HG03432 (cell line): ENCODE results near the gene PRUNE2.
A peak's percentile ranks its signal among the peaks of the same experiment; 100 is the strongest.

Source experiments
- ATAC-seq: cut with Tn5 transposase; IDR thresholded peaks from one replicate; pipeline ENCODE4 v1.9.1; 2021; ENCODE audit warnings: mild to moderate bottlenecking, moderate library complexity; ENCODE audit not compliant: unreplicated experiment

PRUNE2 gene

DNA sequence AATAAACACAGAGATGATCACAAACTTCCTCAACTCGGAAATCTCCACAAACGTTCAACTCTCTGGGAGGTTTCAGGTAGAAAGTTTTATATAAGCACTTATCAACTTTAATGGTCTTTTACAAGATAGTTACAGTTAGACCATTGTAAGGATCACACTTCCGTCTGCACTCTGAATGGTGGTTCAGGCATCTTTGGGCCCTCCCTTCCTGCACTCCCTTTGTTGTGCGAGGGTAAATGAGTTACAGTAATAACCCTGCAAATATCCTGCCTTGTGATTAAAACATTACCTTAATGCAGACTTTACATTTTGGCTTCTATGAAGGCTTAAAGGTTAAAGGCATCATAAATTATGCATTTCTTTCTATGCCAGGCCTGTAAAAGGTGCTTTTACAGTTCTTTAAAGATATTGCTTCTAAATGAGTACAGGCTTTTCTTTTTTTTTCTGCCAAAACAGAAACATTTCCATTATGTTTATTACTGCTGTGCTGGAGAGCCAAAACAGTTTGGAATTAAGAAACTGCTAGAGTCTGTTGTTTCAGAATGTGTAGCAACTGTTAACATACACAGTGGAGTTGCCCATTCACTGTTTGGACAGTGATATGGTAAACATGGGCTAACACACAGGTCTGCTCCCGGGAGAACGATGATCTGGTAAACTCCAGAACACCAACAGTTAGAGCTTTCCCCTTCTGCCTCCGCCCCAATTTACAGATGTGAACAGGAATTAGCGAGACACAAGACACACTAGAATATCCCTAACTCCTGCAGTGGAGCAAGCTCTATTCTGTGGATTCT, 1.1 kb downstream of the PRUNE2 start:
- ATAC-seq = no peak

DNA sequence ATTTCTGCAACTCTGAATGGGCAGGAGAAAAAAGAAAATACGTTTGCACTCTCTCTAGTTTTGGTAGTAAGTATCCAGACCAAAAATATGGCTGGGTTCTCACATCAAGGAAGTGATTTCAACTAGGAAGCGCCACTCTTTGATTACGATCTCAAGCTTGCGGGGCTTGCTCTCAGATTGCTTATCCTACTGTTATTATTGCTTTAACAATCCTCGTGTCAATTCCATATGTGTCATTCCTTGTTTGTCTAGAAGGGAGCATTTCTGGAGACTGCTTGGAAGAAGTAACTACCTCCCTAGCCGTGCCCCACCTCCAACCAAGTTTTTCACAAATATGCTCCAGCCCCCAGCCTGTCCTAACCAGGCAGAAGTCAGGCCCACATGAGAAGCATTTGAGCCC, 3.5 kb downstream of the PRUNE2 start:
- ATAC-seq = no peak

DNA sequence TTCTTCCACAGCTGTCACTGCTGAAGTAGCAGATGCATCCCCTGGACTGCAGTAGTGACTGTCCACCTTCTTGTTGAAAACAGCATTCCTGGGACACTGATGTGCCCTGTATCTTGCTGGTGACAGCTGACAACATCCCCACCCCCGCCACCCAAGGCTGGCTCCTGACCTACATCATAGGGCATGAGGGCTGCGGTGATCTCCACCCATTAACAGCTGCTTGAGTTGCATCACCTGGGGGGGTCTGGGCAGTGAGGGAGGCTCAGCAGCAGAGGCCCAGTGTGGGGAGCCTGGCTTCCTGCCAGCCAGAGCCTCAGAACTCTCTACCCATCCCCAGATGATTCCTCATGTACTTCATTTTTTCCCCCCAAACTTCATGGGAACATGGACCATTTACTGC, 4.1 kb downstream of the PRUNE2 start:
- no peak for ATAC-seq

DNA sequence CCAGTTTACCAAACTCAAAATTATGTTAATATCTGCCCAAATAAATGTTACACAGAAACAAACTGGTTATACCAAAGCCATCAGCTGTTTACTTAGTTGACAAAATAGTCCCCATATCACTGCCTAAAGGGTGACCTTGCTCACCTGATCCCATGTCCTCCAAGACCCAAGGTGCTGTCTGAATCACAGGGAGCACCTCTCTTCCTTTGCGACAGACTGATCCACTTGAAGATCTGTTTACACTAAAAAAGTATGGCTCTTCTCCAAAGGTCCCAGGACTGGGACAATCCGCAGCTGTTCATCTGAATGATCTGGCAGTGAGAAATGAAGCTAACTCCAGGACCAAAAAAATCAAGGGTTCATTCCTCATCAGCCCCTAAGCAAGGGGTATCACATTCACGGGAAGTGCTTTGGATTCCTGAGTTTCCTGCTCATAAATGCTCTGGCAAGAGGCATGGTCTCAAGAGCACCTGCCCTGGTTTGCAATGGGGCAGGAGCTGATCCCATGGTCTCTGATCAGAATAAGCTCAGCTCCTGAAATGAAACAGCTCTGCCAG, 5.0 kb downstream of the PRUNE2 start:
- no peak for ATAC-seq

DNA sequence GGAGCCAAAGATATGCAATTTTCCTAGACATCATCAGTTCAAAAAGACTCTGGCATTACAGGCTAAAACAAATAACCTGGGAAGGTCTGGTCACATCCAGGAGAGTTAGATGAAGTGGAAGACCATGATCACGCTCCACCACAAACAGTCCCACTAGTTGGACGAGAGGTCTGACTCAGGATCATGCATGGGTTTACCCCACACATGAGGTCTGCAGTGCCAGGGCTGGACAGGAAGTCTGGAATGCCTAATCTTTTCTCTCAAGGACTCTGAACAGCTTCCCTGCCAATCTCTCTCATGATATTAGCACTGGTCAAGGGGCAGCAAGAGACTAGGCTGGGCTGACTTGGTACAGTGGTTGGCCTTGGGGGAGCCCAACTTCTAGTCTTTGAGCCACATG, 7.1 kb downstream of the PRUNE2 start:
- ATAC-seq = no peak

DNA sequence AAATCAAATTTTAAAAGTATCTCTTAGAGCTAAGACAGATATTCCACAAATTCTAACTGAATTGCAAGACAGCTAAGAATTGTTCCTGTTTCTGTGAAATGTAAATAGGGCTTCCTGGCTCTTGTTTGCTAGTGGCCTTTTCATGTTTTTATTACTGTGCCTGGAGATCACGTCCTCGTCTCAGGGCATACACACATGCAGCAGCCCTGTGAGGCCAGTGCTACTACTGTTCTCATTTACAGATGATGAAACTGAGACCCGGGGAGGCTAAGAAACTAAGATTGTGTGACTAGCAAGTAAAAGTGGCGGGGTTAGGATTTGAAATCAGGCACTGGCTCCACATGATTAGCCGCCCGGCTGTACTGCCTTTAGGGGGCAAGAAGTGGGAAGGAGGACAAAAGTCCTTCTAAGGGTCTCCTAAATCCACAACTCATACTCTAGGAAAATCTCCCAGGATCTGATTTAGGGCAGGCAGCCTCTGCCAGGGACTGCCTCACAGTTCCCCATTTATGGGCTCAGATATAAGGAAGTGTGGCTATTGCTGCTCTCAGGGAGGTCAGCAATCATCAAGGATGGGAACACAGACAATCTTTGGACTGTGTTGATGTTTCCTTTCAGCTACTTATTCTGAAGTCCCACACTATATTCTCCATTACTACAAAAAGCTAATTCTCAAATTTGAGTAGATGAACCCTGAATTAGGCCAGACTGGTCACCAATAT, 7.9 kb downstream of the PRUNE2 start:
- ATAC-seq = no peak

DNA sequence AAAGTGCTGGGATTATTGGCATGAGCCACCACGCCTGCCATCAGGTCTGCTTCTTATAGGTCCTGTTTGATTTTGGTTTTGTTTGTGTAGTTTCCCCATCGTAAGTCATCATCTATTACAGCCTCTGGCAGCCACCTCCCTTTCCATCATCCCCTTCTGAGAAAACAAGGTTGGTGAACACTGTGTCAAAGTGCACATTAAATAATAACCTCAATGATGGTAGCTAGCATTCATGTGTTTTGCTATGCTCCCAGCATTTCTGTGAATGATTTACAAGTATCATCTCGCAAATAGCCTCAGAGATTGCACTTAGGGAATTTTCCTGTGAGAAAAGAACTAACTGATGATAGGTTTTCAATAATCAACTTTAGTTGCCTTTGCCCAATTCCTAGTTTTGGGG, 9.9 kb downstream of the PRUNE2 start:
- no peak for ATAC-seq

DNA sequence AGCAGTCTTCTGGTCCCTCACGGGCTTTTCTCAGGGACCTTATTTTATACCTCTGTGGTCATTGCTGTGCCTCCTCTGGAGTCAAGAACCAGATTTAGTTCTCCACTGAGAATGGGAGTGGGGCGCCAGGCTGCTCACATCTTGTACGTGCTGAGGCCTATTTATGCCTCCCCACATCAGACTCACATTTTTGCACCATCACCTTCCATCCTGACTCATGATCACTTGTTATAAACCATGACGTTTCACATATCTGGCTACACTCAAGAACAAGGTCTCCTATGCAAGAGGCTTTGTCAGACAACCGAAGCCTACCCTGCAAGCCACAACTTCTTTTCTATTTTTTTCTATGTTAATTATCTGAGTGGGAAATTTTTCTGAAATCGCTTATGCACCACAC, 10.7 kb downstream of the PRUNE2 start:
- no peak for ATAC-seq

DNA sequence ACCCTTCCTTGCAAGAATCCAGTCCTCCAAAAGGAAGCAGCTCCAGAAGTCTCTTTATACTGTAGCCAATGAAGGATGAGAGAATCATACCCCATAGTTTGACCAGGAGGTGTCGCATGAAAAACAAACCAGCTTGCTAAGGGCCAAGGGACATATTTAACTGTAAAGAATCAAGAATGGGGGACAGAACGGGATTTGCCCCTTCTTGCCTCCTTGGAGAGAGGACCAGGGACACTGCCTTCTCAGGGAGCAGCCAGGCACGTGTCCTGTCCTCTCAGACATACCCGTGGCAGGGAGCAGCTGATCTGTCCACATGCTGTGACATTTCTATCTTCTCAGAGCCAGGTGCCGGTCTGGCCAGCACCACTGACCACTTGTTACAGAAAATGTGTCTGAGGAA, 11.7 kb downstream of the PRUNE2 start:
- no peak for ATAC-seq

DNA sequence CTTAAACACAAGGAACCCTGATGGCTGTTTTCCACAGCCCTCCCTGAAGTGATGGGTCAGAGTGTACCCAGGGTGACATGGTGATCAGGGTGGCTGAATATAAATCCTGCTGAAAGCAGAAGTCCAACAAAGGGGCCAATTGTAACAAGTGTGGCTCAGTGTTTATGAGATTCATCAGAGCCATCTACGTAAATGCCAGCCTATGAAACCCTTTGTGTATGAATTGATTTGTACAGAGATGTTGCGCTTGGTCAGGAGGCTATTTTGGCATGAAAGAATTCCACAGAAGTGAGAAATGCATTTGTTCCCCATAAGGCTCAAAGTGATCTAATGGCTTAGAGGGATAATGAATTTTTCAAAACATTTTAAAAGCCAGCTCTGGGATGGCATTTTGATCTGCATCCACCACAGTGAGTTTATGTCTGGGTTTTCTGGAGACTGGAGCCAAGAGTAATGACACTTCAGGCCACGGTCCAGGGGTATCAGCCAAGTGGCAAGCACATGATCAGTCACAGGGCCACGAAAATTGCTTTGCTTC, 12.4 kb downstream of the PRUNE2 start:
- no peak for ATAC-seq

DNA sequence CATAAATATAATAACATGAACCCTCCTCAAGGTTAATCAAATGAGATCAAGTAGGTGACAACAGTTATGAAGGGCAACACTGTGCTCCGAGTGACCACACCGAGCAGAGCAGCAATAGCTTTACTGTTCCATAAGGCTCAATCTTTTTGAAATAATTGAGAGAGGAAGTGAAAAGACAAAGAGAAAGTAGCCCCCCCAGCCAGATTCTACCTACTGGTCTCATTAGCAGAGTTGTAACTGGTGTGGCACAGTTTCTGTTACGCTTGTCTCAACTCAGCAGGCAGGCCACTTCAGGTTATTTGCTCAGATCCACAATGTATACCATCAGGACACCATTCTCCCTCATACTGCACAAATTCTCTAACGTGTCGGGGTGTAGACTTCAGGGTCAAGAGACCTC, 14.0 kb downstream of the PRUNE2 start:
- peak; percentile 52 for ATAC-seq

DNA sequence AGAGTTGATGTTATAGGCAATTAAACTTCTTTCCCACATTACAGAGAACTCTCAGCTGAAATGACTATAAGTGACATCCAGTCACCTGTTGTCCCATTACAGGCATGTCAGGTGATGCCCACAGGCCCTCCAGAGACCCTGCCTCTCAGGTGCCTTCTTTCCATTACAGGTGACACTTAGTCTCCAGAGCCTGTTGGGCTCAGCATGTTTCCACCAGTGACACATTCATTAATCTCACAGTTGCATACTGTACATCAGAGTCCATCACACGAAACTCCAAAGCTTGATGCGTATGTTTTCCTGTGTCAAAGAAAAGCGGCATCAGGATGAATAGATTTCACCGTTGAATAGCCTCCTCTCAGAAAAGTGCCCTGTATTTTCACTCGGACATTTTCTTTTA, 14.6 kb downstream of the PRUNE2 start:
- ATAC-seq = no peak

DNA sequence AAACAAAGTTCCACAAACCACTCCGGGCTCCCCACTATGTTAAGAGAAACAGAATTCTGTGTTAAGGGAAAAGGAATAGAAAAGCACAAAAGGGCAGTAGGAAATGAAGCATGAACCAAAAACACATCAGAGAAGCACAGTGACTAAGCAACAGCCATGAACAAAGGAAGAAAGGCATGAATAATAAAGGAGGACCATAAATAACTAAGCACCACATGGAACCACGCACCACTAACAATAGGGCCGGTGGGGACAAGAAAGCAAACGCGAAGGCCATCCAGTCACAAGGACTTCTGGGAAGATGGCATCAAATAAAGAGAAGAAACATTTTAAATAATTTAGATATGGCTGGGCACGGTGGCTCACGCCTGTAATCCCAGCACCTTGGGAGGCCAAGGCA, 18.0 kb downstream of the PRUNE2 start:
- no peak for ATAC-seq

DNA sequence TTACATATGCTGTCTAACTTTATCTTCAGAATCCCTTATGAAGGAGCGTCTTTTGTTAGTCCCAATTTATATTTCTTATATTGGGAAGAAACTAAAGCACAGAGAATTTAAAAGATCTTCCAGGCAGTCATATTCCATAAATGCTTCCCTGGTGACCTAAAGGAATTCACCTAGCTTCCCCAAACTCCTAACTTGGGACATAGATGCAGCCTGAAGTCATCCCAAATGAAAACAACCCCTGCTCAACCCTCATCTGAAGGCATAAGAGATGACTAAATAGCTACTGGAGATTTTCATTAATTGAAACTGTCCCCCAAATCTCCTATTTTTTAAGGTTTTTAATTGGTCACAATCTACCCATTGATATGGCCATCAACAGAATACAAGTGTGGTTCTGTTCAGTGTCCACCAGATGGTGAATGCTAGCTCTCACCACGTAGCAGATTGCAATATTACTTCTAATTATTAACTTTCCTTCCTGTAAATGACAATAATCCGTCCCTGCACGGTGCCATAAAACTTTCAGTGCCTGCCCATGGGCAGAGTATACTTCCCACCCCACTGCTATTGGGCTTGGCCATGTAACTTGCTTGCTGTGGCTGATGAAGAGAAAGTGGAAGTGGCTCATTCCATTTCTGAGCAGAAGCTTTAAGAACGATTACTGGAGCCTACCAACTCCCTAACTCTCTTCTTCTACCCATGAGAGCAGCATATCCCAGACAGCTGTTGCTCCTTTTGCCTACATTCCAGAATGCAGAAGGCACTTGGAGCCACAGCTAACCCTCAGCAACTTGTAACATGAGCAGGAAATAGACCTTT, 18.7 kb downstream of the PRUNE2 start:
- peak; percentile 49 for ATAC-seq

DNA sequence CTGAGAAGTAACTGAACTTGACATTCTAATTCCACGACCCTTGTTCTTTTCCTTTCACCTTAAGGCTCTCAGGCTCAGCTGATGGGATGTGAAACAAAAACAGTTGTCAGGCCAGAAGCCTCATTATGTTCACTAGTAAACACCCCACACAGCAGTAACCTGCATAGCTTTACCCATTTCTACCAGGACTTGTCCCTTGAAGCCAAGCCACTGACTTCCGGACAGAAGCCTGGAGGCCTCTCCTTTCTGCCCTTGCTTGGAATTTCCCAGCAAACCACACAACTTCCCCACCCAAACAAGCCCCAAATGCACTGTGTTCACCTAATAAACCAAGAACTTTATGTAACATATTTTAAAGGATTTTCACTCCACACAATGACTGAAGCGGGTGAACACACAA, 19.6 kb downstream of the PRUNE2 start:
- ATAC-seq = no peak

DNA sequence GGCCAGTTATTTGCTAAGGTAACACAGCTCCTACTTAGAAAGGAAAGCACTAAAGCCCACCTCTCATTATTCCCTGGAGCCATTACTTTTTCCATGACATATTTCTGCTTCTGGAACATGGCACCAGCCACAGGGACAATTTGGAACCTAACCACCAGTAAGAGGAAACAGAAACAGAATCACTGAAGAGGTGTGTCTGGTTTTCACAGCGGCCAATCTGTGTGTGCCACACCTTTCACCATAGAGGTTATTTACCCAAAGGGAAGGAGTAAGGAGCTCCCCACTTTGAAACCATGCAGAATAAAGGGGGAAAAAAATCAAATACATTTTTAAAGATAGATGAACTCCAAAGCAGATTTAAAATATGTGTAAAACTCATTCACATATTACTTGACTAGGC, 21.1 kb downstream of the PRUNE2 start:
- no peak for ATAC-seq

DNA sequence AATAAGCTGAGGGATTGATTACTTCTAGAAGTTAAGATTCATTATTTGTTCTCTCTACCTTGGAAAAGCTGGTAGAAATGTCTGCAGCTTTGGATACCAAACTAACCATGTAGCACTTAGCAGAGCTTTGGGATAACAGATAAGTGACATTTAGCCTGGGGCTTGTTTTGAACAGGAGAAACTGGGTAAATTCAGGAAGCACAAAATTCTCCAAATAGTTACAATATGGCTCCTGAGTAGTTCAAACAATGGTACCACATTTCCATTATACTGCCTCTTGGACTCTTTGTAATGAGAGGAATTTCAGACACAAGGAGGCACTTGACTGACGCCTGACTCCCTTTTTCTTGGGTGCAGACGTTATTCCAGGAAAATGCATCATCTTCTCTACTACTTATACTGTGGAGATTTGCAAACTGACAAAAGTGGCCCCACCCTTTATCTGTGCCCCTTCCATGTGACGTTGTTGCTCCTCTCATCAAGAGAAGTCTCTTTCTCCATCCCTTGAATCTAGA, 22.5 kb downstream of the PRUNE2 start:
- no peak for ATAC-seq

DNA sequence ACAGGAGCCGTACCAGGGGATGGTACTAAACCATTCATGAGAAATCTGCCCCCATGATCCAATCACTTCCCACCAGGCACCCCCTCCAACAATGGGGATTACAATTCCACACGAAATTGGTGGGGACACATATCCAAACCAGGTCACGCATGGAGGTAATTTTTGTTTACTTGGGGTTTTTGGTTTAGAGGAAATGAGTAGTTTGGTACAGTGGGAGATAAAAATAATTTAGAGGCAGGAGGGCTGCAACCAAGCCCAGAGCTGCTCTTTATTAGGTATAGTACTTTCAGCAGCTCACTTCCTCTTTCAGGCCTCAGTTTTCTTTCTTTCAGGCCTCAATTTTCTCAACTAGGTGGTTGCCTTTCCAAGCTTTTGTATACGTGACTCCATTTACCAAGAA, 23.2 kb downstream of the PRUNE2 start:
- peak; percentile 84 for ATAC-seq

DNA sequence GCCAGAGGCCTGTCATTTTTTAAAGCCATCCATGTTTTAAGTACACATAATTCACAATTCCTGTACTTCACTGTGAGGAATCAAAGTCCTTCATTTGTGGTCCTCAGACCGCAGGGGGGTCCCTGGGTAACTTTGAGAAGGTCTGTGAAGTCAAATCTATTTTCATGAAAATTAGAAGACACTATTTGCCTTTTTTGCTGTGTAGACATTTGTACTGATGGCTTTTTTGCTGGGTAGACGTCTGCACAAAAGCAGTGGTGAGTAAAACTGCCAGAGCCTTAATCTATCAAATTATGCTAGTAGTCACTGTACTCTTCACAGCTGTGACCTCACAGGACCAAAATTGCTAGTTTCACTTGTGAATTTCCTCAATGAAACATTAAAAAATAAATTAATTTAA, 25.7 kb downstream of the PRUNE2 start:
- no peak for ATAC-seq

DNA sequence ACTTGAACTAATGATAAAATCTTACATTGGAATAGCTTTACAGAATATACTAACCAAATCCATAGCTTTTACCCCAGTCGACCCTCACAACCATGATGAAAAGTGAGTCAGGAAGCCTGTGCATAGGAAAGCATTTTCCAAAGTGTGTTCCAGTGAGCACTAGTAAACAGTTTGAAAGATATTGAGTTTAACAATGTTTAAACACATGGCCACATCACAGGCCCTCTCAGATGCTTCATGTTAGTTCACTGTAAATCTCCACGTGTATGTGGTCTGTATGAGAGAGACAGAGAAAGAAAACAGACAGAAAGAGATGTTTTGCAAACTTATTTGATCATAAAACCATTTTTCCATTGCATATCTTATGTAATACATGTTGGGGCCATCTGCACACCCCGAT, 27.0 kb downstream of the PRUNE2 start:
- no peak for ATAC-seq

DNA sequence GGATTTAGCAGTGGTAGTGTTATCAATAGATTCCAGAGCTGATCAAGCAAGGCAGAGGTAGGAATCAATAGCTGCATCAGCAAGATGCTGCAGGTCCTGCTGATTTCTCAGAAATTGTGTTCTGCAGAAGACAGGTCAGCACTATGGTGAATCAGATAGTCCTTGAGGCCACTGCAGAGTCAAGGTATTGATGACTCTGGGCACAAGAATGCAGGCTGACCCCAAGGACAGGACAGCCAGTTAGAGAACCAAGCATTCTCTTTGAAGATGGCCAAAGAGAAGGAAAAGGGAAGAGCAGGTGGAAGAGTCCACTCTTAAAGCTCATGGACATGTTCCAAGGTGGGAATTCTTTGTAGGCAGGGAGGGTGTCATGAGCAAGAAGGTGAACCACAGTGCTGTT, 28.0 kb downstream of the PRUNE2 start:
- ATAC-seq = no peak
